ENCODE data around the gene SLAMF9. TPM values are rescaled to one million over a fixed set of nuclear protein-coding genes. Genes with fewer than 3 reads are reported as not detected.
A peak's percentile ranks its signal among the peaks of the same experiment; 100 is the strongest.

The SLAMF9 gene
- total RNA-seq, 1 donor from 2014 or later: not detected

- DNase-seq (no peak), ATAC-seq (no peak)
- intact Hi-C loops (cut with micrococcal nuclease): no loop called here
Measured at GRCh38 chr1:159951016-159951415, 3.0 kb downstream of the SLAMF9 start.

DNA sequence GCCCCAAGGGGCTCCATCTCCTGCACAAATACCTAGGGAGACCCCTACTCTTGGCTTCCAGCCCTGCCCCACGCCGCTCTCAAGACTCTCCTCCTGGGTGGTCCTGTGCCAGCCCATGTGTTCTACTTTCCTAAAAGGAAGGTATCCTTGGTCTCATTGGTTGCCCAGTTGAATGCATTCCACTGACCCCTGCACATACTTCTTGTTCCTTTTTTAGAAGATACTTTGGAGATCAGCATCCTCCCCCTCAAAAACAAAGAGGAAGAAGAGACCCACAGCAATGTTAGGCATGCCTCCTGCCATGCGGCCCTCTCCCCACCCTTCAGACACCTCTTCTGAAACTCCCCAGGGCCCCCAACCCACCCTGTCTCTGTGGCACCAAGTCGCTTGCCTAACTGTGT is 4.1 kb downstream of the SLAMF9 start:
- intact Hi-C loops (cut with micrococcal nuclease): no loop called here
- ATAC-seq (no peak), DNase-seq (no peak)

- DNase-seq: no peak
- intact Hi-C loops (cut with micrococcal nuclease): no loop called here
- ATAC-seq: no peak
Measured at GRCh38 chr1:159949123-159949522, 4.9 kb downstream of the SLAMF9 start.

DNA sequence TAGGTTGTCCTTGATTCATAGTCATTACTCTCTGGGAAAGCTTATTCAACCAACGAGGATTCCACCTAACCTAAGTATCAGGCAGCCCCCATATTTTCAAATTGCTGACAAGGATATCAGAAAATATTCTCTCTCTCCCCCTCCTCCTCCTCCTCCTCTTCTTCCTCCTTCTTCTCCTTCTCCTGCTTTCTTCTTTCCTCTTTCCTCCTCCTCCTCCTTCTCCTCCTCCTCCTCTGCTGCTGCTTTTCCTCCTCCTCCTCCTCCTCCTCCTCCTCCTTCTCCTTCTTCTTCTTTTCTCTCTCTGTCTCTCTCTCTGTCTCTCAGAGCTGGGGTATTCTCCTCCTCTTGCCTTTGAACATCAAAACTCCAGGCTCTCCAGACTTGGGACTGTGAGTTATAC is 6.1 kb downstream of the SLAMF9 start:
- no peak for DNase-seq
- no peak for ATAC-seq
- intact Hi-C loops (cut with micrococcal nuclease): no loop called here

DNA sequence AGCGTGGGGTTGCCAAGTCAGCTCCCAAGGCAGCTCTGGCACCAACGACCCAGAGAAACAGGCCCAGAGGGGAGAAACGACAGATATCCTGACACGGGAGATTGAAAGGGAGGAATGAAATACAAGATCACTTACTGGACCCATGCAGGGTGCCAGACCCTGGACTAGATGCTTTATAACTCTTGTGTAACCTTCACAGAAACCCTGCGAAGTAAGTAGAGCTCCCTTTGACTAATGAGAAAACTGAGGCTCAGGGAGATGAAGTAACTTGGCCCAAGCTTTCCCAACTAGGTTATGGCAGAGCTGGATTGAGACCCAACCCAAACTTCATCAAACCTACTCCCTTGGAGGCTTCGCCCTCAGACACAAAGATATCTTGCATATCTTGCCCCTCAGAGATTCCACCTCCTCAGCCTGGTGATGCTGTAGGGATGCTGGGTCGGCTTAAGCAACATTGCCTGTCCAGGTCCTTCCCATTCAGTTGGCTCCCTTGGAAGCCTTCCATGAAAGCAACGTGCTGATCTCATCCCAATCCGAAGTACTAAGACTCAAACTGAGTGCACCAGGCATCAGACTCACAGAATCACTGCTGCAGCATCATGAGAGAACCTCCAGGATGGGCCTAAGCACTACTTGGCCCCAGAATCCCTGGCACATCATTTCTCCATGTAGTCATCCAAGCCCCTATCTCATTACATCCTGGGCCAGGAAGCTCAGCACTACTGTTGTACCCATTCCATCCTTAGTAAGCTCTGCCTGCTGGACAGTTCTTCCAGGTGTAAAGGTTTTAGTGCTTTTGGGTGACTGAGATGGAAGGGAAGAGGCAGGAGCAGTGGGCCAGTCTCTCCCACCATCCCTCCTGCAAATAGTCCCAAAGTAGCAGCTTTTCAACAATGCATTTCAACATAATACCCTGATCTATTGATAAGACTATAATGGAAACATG is 7.5 kb downstream of the SLAMF9 start:
- no peak for ATAC-seq
- intact Hi-C loops (cut with micrococcal nuclease): no loop called here
- DNase-seq: no peak

GRCh38 chr1:159945483-159946241 is 8.4 kb downstream of the SLAMF9 start, which contains the start of gene IGSF9:
IGSF9 (minus strand) TSS chr1:159945613; CDS start chr1:159943454, 2,159 bp downstream.
- DNase-seq (peak; percentile 90), ATAC-seq (peak; percentile 98)
- intact Hi-C loops (cut with micrococcal nuclease): no loop called here

DNA sequence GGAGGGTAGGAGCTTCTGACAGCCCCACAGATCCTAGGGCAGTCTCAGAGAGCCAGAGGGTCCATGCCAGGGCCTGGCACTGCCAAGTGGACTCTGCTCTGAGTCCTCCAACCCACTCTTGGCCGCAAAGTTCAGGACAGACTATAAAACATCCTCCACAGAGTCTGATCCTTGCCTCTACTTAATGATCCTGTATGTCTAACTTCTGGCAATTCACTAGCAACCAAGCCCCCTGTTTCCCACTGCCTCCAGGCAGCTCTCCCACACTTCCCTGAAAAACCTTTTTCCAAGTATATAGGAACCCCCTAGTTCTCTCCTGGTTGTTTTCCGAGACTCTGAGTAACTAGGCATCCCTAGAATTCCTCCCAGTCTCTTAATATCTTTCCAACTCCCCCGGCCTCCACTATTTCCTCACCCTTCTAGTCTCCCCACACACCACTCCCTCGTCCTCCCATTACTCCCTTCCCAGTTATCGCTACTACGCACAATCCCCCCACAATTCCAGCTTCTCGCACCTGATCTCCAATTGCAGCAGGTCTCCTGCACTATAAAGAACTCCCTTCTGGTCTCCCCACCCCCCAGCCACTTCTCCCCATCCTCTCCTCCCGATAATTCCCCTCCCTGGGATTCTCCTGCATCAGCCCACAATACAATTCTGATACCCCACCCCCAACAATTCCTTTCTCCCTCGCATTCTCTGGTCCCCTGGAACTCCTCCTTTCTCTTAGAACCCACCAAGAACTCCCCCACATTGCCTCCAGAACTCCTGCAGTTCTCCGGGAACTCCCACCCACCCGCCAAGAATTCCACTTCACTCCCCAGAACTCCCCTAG is 9.2 kb downstream of the SLAMF9 start:
- ATAC-seq (no peak), DNase-seq (no peak)
- intact Hi-C loops (cut with micrococcal nuclease): no loop called here

- ATAC-seq (no peak), DNase-seq (no peak)
- intact Hi-C loops (cut with micrococcal nuclease): no loop called here
Measured at GRCh38 chr1:159943908-159944622, 10.0 kb downstream of the SLAMF9 start.

DNA sequence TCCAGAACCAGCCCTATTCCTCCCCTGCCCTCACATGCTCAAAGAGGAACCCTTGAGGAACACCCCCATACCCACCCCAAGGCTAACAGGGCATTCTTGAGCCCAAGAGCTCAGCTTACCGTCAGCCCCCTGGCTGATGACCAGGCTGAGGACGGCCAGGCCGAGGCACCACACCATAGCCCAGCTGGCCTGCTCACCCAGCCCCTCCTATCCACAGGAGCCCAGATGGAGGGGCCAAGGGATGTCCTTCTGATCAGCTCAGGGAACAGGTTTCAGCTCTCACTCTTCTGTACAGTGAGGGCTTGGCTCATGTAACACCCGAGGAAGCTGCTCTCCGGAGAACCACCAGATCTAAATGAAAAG is 10.8 kb downstream of the SLAMF9 start:
- intact Hi-C loops (cut with micrococcal nuclease): no loop called here
- no peak for DNase-seq
- no peak for ATAC-seq

GRCh38 chr1:159942632-159943277 is 11.3 kb downstream of the SLAMF9 start:
- intact Hi-C loops (cut with micrococcal nuclease): no loop called here
- no peak for ATAC-seq
- no peak for DNase-seq

- no peak for DNase-seq
- intact Hi-C loops (cut with micrococcal nuclease): no loop called here
- ATAC-seq: no peak
Measured at GRCh38 chr1:159941591-159942560, 12.2 kb downstream of the SLAMF9 start.

GRCh38 chr1:159941141-159941540 is 12.9 kb downstream of the SLAMF9 start:
- intact Hi-C loops (cut with micrococcal nuclease): no loop called here
- no peak for ATAC-seq
- no peak for DNase-seq

DNA sequence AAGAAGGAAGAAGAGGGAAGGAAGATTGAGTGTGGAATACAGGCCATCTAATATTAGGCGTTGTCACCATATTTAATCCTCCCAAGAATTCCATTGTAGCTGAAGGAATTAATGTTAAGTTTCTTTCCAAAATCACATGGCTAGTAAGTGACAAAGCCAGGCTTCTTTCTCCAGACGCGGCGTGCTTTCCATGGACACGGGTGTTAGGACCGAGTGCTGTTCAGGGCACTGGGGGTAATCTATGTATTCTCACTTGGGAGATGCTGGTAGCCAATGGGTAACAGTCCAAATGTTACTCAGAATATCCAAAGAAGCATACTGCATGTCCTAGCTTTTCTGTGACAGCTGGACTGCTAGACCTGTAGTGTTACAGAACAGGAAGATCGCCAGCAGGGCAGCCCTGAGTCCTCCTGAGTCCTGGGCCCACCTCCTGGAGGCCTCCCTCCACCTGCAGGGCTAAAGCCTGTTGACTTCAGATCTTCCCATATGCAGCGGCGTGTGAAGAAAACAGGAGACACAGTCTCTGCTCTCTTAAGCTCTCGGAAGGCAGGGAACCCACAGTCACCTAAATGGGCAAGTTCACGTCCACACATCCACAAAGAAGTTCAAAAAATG is 13.9 kb downstream of the SLAMF9 start:
- ATAC-seq (no peak), DNase-seq (no peak)
- intact Hi-C loops (cut with micrococcal nuclease): no loop called here

- no peak for ATAC-seq
- intact Hi-C loops (cut with micrococcal nuclease): loop anchor here (10.0 kb wide), 1 partner anchor 65 kb away; no protein-coding TSS in a partner anchor
- no peak for DNase-seq
Measured at GRCh38 chr1:159939678-159940002, 14.4 kb downstream of the SLAMF9 start.

DNA sequence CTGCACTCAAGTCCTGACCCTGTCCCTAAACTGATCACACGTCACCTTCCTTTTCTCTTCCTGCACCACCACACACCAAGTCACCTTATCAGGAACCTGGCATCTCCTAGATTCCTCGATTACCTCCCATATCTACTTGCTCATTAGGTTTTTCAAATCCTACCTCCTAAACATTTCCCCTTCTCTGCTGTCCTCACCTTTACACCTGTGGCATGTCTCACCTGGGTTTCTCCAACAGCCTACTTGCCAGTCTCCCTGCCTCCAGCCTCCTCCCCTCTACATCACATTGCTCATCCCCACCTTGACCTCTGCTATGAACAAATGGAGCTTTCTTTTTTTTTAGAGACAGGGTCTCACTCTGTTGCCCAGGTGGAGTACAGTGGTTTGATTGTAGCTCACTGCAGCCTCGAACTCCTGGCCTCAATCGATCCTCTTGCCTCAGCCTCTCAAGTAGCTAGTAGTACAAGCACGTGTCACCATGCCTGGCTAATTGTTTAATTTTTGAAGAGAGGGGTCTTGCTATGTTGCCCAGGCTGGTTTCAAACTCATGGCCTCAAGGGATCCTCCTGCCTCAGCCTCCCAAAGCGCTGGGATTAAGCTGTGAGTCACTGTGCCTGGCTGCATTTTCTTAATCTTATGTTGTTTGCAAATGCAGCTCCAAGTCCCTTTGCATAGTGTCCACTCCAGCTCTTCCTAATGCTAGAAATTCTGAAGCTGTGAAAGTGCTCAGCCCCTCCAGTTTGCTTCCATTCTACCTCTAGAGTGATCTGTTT is 14.9 kb downstream of the SLAMF9 start:
- intact Hi-C loops (cut with micrococcal nuclease): loop anchor here (10.0 kb wide), 1 partner anchor 66 kb away; no protein-coding TSS in a partner anchor
- ATAC-seq (no peak), DNase-seq (no peak)

- intact Hi-C loops (cut with micrococcal nuclease): loop anchor here (10.0 kb wide), 1 partner anchor 66 kb away; no protein-coding TSS in a partner anchor
- no peak for DNase-seq
- ATAC-seq: no peak
Measured at GRCh38 chr1:159938211-159938852, 15.7 kb downstream of the SLAMF9 start.

All from left ventricle myocardium superior (tissue), 1 donor.